ENCODE results near the gene TCEAL4. TPM values are rescaled to one million over a fixed set of nuclear protein-coding genes. Genes with fewer than 3 reads are reported as not detected.

The TCEAL4 gene
- total RNA-seq, 1 donor from 2014 or later, result 56.5 TPM

DNA sequence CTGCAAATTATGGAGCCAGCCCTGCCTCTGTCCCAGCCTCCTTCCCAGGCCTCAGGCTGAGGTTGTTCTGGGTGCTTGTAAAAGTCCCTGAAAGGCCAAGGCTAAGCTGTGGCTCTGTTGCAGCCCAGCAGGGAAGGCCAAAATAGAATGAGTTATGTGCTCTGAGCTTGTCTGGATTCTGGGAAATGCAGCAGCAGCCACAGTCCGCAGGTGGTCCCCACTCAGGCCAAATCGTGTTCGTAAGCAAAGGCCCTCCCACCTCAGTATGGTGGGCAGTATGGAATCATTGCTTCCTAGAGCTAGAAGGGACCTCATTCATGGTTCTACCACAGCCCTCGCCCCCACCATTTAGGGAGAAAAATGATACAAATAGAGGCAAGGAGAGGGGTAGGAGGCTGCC lies 38.8 kb downstream of the TCEAL4 start:
- H3K4me1 Mint-ChIP-seq (ENCODE audit: low read depth, unreplicated experiment), result peaks cover 5% of the 10 kb centered on the region
- no peak overlapping the region for H3K27ac Mint-ChIP-seq (ENCODE audit: unreplicated experiment)
- no peak for DNase-seq

GRCh38 chrX:103626855-103627254 lies 41.5 kb downstream of the TCEAL4 start:
- no peak overlapping the region for H3K4me3 Mint-ChIP-seq (ENCODE audit: unreplicated experiment)

More for the DNA sequence above, 38.8 kb downstream of the TCEAL4 start:
- no peaks in the 10 kb centered on the region for H3K9me3 Mint-ChIP-seq (ENCODE audit: unreplicated experiment)
- peaks cover 6% of the 10 kb centered on the region for H3K27me3 Mint-ChIP-seq (ENCODE audit: unreplicated experiment)
- no peak for TF ChIP-seq CTCF (IDR thresholded peaks at IDR 0.05; ENCODE audit: partially characterized antibody, unreplicated experiment)
- no peaks in the 10 kb centered on the region for H3K36me3 Mint-ChIP-seq (ENCODE audit: unreplicated experiment)
- H3K4me3 Mint-ChIP-seq (ENCODE audit: unreplicated experiment), result no peak overlapping the region

GRCh38 chrX:103628386-103629317 lies 43.3 kb downstream of the TCEAL4 start, which contains the start of gene TCEAL1:
Gene TCEAL1 (plus strand): TSS chrX:103628975. CDS start chrX:103629917, 942 bp downstream.
- Mint-ChIP-seq H3K4me3 (ENCODE audit: unreplicated experiment) (peak within 1 kb of the TSS; percentile 90), H3K27ac (ENCODE audit: unreplicated experiment) (peak within 1 kb of the TSS; percentile 85), H3K4me1 (ENCODE audit: low read depth, unreplicated experiment) (peaks cover 5% of the 10 kb centered on the region), H3K36me3 (ENCODE audit: unreplicated experiment) (no peaks in the 10 kb centered on the region), H3K9me3 (ENCODE audit: unreplicated experiment) (no peaks in the 10 kb centered on the region), H3K27me3 (ENCODE audit: unreplicated experiment) (peaks cover 6% of the 10 kb centered on the region)
- peak; percentile 47 for DNase-seq
- no peak for TF ChIP-seq CTCF (IDR thresholded peaks at IDR 0.05; ENCODE audit: partially characterized antibody, unreplicated experiment)

More at GRCh38 chrX:103626855-103627254, 41.5 kb downstream of the TCEAL4 start:
- peaks cover 6% of the 10 kb centered on the region for H3K27me3 Mint-ChIP-seq (ENCODE audit: unreplicated experiment)
- H3K9me3 Mint-ChIP-seq (ENCODE audit: unreplicated experiment), result no peaks in the 10 kb centered on the region
- peaks cover 5% of the 10 kb centered on the region for H3K4me1 Mint-ChIP-seq (ENCODE audit: low read depth, unreplicated experiment)
- H3K36me3 Mint-ChIP-seq (ENCODE audit: unreplicated experiment), result no peaks in the 10 kb centered on the region
- no peak for TF ChIP-seq CTCF (IDR thresholded peaks at IDR 0.05; ENCODE audit: partially characterized antibody, unreplicated experiment)
- no peak for DNase-seq
- no peak overlapping the region for H3K27ac Mint-ChIP-seq (ENCODE audit: unreplicated experiment)

- H3K4me1 Mint-ChIP-seq (ENCODE audit: low read depth, unreplicated experiment), result peaks cover 4% of the 10 kb centered on the region
- no peaks in the 10 kb centered on the region for H3K9me3 Mint-ChIP-seq (ENCODE audit: unreplicated experiment)
- no peak for TF ChIP-seq CTCF (IDR thresholded peaks at IDR 0.05; ENCODE audit: partially characterized antibody, unreplicated experiment)
- no peaks in the 10 kb centered on the region for H3K36me3 Mint-ChIP-seq (ENCODE audit: unreplicated experiment)
- peak overlapping the region; percentile 90 for H3K4me3 Mint-ChIP-seq (ENCODE audit: unreplicated experiment)
- H3K27ac Mint-ChIP-seq (ENCODE audit: unreplicated experiment), result peak overlapping the region; percentile 85
- peak; percentile 75 for DNase-seq
- H3K27me3 Mint-ChIP-seq (ENCODE audit: unreplicated experiment), result peaks cover 6% of the 10 kb centered on the region
Observed at GRCh38 chrX:103629318-103630170, 44.2 kb downstream of the TCEAL4 start.

All from glutamatergic neuron (in vitro differentiated cells).